ENCODE measurements around the gene PLD3.

The PLD3 gene

GRCh38 chr19:40416918-40417642, 68.6 kb downstream of the PLD3 start:
- no peak for DNase-seq

GRCh38 chr19:40417643-40417981, 69.1 kb downstream of the PLD3 start:
- no peak for DNase-seq

GRCh38 chr19:40418040-40418439, 69.5 kb downstream of the PLD3 start:
- no peak for DNase-seq

GRCh38 chr19:40419066-40419612, 70.6 kb downstream of the PLD3 start:
- no peak for DNase-seq

- DNase-seq = no peak
Measured at GRCh38 chr19:40419780-40420179, 71.3 kb downstream of the PLD3 start.

- no peak for DNase-seq
Measured at GRCh38 chr19:40420451-40420765, 71.9 kb downstream of the PLD3 start.

GRCh38 chr19:40420766-40421765, 72.6 kb downstream of the PLD3 start:
- DNase-seq = peak; percentile 58

GRCh38 chr19:40421993-40422747, 73.7 kb downstream of the PLD3 start:
- no peak for DNase-seq

- no peak for DNase-seq
Measured at GRCh38 chr19:40422748-40423566, 74.5 kb downstream of the PLD3 start.

GRCh38 chr19:40423938-40424337, 75.4 kb downstream of the PLD3 start:
- no peak for DNase-seq

- no peak for DNase-seq
Measured at GRCh38 chr19:40424637-40425449, 76.3 kb downstream of the PLD3 start.

GRCh38 chr19:40425450-40426287, 77.2 kb downstream of the PLD3 start, which contains the start of gene SERTAD1:
TSS of gene SERTAD1 (minus strand) at chr19:40425992. CDS start at chr19:40423546, 2,446 bp downstream.
- DNase-seq = peak; percentile 100

Measured in activated T-cell treated with anti-CD3 and anti-CD28 coated beads for 4 hours (primary cell).